Breast epithelium (tissue), 4 donors: ENCODE measurements around the gene TRIP6. TPM values are rescaled to one million over a fixed set of nuclear protein-coding genes. Genes with fewer than 3 reads are reported as not detected.

Source experiments
- DNase-seq, 2 donors: peaks; one replicate each; pipeline ENCODE4 v3.0.0-alpha.2; 2019; ENCODE audit warnings: low spot score in 2 of 2
- H3K27ac ChIP-seq, 2 donors: fragments of 200-600 bp; sonication (generic) in 1 of 2; one replicate each; pipeline ENCODE4 v1.5.1; 2016 to 2019; ENCODE audit warnings: mild to moderate bottlenecking in 1 of 2
- H3K27me3 ChIP-seq, 2 donors: fragments of 200-600 bp; sonication (generic) in 1 of 2; one replicate each; pipeline versions ENCODE4 v1.5.1 to v1.6.0; 2017 to 2019; ENCODE audit warnings: control low read depth in 1 of 2, mild to moderate bottlenecking in 1 of 2
- H3K36me3 ChIP-seq: fragments of 200-600 bp; one replicate; pipeline ENCODE4 v1.5.1; 2019
- H3K4me1 ChIP-seq, 2 donors: fragments of 200-600 bp; sonication (generic); one replicate each; pipeline ENCODE4 v1.5.1; 2016 to 2019; ENCODE audit warnings: control low read depth in 1 of 2
- H3K4me3 ChIP-seq, 3 donors: fragments of 200-600 bp; sonication (generic); 1 replicate in 2 of 3; 2 replicates in 1 of 3; pipeline ENCODE4 v1.5.1; 2016 to 2019; ENCODE audit warnings: mild to moderate bottlenecking in 3 of 3, moderate library complexity in 2 of 3
- H3K9me3 ChIP-seq, 2 donors: fragments of 200-600 bp; sonication (generic) in 1 of 2; one replicate each; pipeline ENCODE4 v1.5.1; 2016 to 2019; ENCODE audit warnings: control low read depth in 1 of 2
- CTCF ChIP-seq, 3 donors: fragments of 450-650 bp; IDR thresholded peaks; one replicate each; pipeline ENCODE4 v1.5.1; 2016 to 2017; ENCODE audit warnings: antibody characterized with exemption in 3 of 3, mild to moderate bottlenecking in 3 of 3, moderate library complexity in 3 of 3
- POLR2A ChIP-seq: fragments of 450-650 bp; IDR thresholded peaks from one replicate; pipeline ENCODE4 v1.6.1; 2016; ENCODE audit warnings: antibody characterized with exemption, mild to moderate bottlenecking, moderate library complexity
- POLR2AphosphoS5 ChIP-seq, 3 donors: sonication (generic); formaldehyde crosslinking; IDR thresholded peaks; one replicate each; pipeline ENCODE4 v1.6.1; 2017; ENCODE audit warnings: antibody characterized with exemption in 3 of 3
- intact Hi-C: fragments of 100-400 bp; cut with DNase I; formaldehyde crosslinking; loops from one replicate; pipeline ENCODE4 v1.15.1; 2023; ENCODE audit warnings: low total_unique reads
- total RNA-seq, 3 donors: library from RNA; depleted of rRNA; stranded (reverse); fragments of >200 nt; gene quantifications; one replicate each; pipeline ENCODE4 v1.1.0, GENCODE V29; 2016

The TRIP6 gene
- total RNA-seq, 3 donors from 2014 or later = 45.3 to 62.8 (median 49.8) TPM

GRCh38 chr7:100888291-100888987, 21.3 kb downstream of the TRIP6 start:
- no peak for DNase-seq
- intact Hi-C loops = no loop called here
- Histone ChIP-seq H3K4me1 (peaks cover 0 to 10% of the 10 kb centered on the region in 2 donors), H3K27ac (peak overlapping the region; percentile 80 to 95), H3K36me3 (peaks cover 21% of the 10 kb centered on the region), H3K4me3 (peak overlapping the region; percentile 53 to 89 (median 72)), H3K9me3 (no peaks in the 10 kb centered on the region), H3K27me3 (no peaks in the 10 kb centered on the region)
- TF ChIP-seq POLR2AphosphoS5 (IDR thresholded peaks at IDR 0.05) (no peak), CTCF (IDR thresholded peaks at IDR 0.05) (no peak), POLR2A (no peak)

GRCh38 chr7:100888988-100889750, 22.0 kb downstream of the TRIP6 start, which contains the start of gene UFSP1:
Gene UFSP1 (minus strand): TSS chr7:100889715. CDS start chr7:100889271, 444 bp downstream.
- H3K27ac ChIP-seq = peak within 1 kb of the TSS; percentile 80 to 95
- peaks cover 0 to 10% of the 10 kb centered on the region in 2 donors for H3K4me1 ChIP-seq
- TF ChIP-seq POLR2AphosphoS5 (IDR thresholded peaks at IDR 0.05) (peak in 1 of 3 donors; percentile 6), POLR2A (no peak)

DNA sequence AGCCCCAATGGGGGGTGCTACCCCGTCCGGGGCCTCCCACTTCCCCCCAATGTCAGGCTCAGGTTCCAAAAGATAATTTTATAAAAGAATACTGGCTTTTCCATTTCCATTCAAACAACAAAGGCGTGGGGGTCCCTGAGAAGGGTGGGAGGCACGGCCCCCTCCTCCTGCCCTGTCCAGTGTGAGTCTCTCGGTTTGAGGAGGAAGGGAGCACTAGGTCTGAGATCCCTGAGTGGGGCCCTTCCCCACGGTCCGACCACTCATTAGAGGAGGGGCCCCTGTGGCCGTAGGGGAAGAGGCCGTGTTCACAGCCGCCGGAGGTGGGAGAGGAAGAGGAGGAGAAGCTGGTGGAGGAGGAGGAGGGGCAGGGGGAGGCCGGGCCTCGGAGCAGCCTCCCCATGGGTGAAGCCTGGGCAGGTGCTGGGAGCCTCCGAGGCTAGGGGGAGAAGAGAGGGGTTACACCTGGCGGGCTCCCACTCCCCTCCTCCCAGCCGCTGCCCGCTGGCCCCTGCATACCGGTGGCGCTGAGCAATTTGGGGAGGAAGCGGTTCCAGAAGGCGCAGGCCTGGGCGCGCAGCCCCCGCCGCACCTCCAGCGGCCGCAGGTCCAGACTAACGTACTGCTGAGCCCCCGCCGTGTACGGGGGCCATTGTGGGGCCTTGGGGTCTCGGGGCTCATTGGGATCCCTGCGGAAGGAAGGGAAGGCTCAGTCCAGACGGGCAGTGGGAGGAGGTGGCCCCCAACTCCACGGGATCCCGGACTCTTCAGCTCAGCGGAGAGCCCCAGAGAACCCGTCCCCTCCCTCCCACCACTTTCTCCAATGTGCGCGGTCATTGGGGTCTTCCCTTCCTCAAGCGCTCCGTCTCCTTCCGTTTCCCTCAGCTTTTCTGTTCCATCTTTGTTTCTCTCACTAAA, 23.7 kb downstream of the TRIP6 start:
- peaks cover 0 to 10% of the 10 kb centered on the region in 2 donors for H3K4me1 ChIP-seq
- no peak for DNase-seq
- intact Hi-C loops = no loop called here

More at GRCh38 chr7:100888988-100889750, 22.0 kb downstream of the TRIP6 start, which contains the start of gene UFSP1:
- no peak for DNase-seq
- H3K9me3 ChIP-seq = no peaks in the 10 kb centered on the region
- peaks cover 21% of the 10 kb centered on the region for H3K36me3 ChIP-seq
- no peaks in the 10 kb centered on the region for H3K27me3 ChIP-seq
- intact Hi-C loops = no loop called here
- H3K4me3 ChIP-seq = peak within 1 kb of the TSS; percentile 53 to 89 (median 72)

GRCh38 chr7:100891568-100892247, 24.5 kb downstream of the TRIP6 start:
- no peaks in the 10 kb centered on the region for H3K9me3 ChIP-seq
- peak overlapping the region; percentile 80 to 95 for H3K27ac ChIP-seq
- peaks cover 0 to 10% of the 10 kb centered on the region in 2 donors for H3K4me1 ChIP-seq
- intact Hi-C loops = no loop called here
- H3K4me3 ChIP-seq = no peak overlapping the region
- no peak for DNase-seq
- peaks cover 4% of the 10 kb centered on the region for H3K36me3 ChIP-seq
- peaks cover 4 to 16% of the 10 kb centered on the region in 2 donors for H3K27me3 ChIP-seq
- TF ChIP-seq POLR2A (no peak), CTCF (IDR thresholded peaks at IDR 0.05) (no peak), POLR2AphosphoS5 (IDR thresholded peaks at IDR 0.05) (no peak)

More for the DNA sequence above, 23.7 kb downstream of the TRIP6 start:
- peak overlapping the region; percentile 80 to 95 for H3K27ac ChIP-seq
- H3K4me3 ChIP-seq = peak overlapping the region; percentile 53 to 89 (median 72)
- TF ChIP-seq CTCF (IDR thresholded peaks at IDR 0.05) = no peak
- no peak for TF ChIP-seq POLR2AphosphoS5 (IDR thresholded peaks at IDR 0.05)
- TF ChIP-seq POLR2A = no peak
- no peaks in the 10 kb centered on the region for H3K9me3 ChIP-seq
- peaks cover 4 to 8% of the 10 kb centered on the region in 2 donors for H3K27me3 ChIP-seq
- peaks cover 12% of the 10 kb centered on the region for H3K36me3 ChIP-seq
